ENCODE data around the gene TNFAIP8.
A peak's percentile ranks its signal among the peaks of the same experiment; 100 is the strongest.

TNFAIP8 gene

DNA sequence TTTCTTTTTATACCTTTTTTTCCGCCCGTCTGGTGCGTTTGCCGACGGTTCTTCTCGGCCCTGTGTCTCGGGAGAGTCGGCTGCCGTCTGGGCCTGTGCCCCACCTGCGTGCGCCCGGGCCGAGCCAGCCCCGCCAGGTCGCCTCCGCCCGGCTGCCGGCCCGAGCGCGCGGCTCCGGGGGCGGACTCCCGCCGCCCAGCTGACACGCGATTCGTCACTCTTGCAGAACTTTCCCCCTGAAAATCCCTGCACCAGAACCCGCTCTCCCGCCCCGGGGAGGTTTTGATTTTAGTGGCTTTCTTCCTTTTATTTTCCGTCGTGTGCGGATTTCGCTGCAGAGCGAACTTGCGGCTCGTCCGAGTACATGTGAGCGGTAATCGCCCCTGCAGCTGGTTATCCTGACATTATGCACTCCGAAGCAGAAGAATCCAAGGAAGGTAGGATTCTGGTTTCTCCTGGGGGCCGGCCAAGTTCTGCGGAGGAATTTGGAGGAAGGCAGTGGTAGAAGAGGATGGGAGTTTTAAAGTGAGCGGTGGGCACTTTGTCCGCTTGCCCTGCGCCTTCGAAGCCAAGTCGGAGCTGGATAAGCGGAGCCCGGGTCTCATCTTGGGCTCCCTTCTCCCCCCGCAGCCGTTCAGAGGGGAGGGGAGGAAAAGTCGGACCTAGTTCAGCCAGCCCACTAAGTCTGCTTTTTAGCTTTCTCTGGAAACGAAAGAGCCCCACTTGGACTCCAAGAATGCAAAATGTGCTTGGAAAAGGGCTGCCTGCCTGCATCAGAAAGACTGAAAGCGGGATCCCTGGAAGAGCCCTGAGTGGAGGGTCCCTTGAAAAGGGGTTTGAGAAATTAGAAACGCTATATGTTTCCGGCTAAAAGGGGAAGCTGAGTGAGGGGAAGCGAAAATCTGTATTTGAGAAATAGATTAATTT is at the start of gene TNFAIP8:
Gene TNFAIP8 (plus strand): TSS at position 335 of the 927 bp plus-strand sequence. CDS start 72 bp downstream, at position 407.
- FAIRE-seq: peak; percentile 86
- no peak for DNase-seq (ENCODE audit: extremely low spot score, insufficient read length, low read depth)

DNA sequence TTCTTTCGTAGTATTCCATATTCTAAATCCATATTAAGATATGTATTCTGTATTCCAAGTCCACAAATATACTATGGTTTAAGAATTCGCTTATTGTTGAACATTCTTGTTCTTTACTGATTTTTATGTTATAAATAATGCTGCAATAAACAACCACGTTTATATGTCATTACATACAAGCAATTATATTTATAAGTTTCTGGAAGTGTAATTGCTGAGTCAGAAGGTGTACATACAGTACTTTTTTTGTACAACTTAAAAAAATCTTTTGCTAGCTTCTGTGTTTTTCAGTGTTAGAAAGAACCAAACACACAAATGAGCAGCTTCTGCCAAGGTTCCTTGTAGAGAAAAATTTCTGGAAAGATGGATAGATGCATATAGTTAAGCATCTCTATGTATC is 48.6 kb upstream of the TNFAIP8 start:
- no peak for FAIRE-seq
- DNase-seq (ENCODE audit: extremely low spot score, insufficient read length, low read depth): no peak

DNA sequence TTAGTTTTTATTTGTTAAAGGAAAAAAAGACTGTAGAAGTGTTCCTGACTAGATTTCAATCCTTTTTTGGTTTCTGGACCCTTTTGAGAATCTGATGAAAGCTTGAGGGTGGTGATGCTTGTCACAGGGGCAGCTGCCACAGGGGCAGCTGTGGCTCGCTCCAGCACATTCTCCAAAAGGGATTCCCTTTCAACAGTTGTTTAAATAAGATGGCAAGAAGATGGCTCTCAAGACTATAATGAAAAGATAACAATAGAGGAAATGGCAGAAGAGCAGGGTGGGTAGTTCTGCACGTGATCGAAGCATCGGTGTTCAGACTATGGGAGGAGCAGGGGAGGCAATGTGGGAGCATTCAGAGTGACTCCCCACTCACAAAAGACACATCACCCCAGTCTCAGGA is 46.5 kb upstream of the TNFAIP8 start:
- FAIRE-seq: no peak

DNA sequence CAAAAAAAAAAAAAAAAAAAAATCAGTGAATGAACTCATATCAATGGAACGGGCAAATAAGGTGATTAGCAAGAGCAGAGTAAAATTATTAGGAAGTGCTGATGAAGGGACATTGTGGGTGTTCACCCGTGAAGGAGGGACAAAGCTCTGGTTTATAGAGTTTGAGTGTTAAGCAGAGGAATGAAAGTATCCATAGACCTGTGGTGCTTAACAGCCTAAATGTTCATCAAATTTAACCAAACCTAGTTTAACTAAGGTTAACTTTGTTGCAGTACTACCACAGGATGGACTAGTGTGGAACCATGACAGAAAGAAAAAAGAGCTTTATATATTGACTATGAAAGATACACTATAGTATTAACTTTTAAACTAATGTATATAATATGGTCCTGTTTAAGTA is 44.1 kb upstream of the TNFAIP8 start:
- FAIRE-seq: no peak

More for the DNA sequence above, 46.5 kb upstream of the TNFAIP8 start:
- DNase-seq (ENCODE audit: extremely low spot score, insufficient read length, low read depth): no peak

DNA sequence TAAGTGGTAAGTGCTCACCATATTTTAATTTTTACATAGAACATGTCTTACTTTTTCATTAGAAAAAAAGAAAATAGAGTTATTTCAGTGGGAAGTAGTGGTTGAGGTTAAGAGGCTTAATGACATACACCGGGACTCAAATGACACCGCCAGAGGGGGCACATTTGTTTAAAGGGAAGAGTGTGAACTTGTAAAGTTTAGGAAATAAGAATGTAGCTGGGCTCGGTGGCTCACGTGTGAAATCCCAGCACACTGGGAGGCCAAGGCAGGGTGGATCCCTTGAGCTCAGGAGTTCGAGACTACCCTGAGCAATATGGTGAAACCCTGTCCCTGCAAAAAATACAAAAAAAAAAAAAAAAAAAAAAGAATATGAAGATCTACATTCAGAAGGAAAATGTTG is 43.4 kb upstream of the TNFAIP8 start:
- FAIRE-seq (no peak), DNase-seq (ENCODE audit: extremely low spot score, insufficient read length, low read depth) (no peak)

More for the DNA sequence above, 44.1 kb upstream of the TNFAIP8 start:
- no peak for DNase-seq (ENCODE audit: extremely low spot score, insufficient read length, low read depth)

DNA sequence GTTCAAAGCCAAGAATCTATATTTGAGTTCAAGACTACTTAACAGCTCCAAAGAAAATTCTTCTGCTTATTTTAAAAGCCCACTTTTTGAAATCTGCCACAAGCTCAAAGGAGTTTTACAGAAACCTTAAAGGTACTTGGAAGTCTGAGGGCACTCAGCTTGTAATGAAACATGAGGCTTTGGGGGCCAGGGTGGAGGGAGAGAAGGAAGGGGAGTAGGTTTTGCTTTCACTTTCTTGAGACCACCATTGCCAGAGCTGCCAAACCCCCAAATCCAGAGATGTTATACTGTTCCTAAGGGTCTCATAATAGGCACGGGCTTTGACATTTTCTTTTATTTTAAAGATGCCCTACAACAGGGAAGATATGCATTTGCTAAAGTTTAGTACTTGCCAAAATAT is 42.6 kb upstream of the TNFAIP8 start:
- FAIRE-seq: no peak
- no peak for DNase-seq (ENCODE audit: extremely low spot score, insufficient read length, low read depth)

DNA sequence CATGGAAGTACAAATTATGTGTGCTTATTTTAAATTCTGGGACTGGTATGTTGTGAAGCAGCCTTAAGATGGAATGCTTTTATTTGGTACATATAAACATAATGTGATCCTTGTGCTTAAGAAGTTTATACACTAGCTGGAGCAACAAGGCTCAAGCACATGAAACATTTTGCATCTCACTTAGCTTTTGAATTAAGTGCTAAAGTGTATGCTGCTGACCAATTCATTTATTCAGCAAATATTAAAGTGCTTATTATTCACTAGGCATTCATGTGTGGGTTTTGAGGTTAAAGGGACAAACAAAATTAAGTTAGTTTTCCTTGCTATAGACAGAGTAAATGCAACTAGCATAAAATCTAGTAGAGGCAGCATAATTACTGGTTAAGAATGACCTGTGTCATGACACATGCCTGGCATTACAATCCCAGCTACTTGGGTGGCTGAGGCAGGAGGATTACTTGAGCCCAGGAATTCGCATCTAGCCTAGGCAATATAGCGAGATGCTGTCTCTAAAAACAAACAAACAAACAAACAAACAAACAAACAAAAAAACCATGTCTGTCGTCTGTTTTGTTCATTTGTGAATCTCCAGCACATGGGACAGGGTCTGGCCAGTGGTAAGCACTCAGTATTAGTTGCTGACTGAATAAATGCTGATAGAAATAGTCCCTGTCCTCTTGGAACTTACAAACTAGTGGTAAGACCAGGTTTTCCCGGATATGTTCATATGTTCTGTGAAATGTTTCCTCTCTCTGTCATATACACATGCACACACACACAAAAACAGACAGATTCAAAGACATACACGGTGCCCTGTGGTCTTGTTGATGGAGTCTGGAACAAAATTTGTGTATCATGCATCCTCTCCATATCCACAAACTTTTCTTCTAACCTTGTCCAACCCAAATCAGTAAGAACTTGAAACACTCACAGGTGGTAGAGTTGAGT is 41.9 kb upstream of the TNFAIP8 start:
- FAIRE-seq (no peak), DNase-seq (ENCODE audit: extremely low spot score, insufficient read length, low read depth) (no peak)

DNA sequence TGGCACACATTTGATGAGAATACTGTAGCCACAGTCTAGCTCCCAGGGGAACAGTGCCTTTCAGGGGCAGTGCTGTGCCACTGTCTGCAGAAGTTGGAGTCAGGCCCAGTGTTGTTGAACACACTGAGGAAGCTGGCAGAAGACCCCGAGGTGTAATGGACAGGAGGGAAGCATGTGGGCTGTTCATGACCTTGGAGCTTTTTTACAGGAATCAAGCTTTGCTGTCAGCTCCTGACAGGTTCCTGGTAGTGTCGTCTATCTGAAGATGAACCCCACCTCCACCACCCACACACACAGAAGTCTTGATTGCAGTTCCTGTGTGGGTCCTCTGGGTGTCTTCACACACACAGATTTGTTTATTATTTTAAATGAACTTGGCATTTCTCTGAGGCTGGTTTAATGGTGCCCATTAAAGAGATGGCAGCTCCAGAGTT is 40.3 kb upstream of the TNFAIP8 start:
- peak; percentile 49 for DNase-seq (ENCODE audit: extremely low spot score, insufficient read length, low read depth)
- peak; percentile 80 for FAIRE-seq

DNA sequence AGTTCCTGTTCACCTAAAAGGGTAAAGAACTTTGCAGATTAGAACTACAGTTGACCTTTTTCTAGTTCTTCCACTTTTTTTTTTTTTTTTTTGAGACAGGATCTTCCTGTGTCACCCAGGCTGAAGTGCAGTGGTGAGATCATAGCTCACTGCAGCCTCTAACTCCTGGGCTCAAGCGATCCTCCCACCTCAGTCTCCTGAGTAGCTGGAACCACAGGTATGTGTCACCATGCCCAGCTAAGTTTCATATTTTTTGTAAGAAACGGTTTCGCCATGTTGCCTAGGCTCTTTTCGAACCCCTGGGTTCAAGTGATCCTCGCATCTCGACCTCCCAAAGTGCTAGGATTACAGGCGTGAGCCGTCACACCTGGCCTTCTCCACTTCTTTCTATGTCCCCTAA is 39.7 kb upstream of the TNFAIP8 start:
- DNase-seq (ENCODE audit: extremely low spot score, insufficient read length, low read depth): no peak
- no peak for FAIRE-seq

DNA sequence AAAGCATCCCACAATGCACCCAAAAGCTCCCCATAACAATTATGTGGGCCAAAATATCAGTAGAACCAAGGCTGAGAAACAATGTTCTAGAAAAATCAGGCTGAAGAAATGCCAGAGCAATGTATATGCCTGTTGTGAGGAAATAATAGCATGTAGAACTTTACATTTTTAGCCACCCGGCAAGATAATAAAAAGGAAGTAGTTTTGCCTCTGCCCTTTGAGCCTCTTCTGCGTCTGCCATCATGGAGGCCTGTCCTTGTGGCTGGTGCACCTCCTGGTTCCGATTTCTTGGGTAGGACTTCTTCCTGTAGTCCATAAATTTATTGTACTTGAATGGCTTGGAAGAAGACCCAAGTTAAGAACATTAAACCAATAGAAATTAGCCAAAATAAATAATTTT is 38.9 kb upstream of the TNFAIP8 start:
- FAIRE-seq (no peak), DNase-seq (ENCODE audit: extremely low spot score, insufficient read length, low read depth) (no peak)

DNA sequence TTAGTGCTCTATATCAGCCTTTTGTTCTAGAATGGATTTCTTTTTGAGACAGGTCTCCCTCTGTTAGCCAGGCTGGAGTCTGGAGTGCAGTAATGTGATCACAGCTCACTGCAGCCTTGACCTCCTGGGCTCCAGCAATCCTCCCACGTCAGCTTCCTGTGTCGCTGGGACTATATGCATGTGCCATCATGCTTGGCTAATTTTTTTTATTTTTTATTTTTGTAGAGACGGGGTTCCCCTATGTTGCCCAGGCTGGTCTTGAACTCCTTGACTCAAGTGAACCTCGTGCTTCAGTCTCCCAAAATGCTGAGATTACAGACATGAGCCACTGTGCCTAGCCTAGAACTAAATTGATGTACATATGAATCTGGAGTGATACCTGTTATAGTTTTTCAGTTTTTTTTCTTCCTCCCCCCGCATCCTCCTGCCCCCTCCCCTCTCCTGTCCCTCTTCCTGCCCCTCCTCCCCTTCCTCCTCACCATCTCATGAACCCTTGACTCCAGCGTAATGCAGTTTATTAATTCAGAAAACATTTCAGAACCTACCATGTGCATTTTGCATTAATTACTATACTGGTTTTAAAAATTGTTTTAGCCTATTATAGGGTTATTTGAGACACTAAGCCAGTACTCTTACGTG is 37.4 kb upstream of the TNFAIP8 start:
- DNase-seq (ENCODE audit: extremely low spot score, insufficient read length, low read depth): no peak
- peak; percentile 80 for FAIRE-seq

DNA sequence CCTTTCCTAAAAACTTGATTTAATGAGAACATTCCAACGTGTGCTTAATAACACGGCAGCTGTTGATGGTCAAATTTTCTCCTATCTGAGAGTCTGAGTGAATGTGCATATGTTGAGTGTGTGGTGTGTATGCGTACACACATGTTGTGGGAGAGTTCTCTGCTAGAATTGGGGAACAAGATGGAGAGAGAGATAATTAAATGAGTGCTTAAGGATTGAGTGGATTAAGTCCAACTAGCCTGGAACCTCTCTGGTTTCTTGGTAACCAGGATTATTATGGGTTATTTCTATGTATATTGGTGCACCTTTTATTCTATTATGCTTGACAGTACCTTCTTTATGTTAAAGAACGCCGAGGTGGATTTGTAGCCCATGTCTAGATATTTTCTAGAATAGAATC is 36.4 kb upstream of the TNFAIP8 start:
- FAIRE-seq (no peak), DNase-seq (ENCODE audit: extremely low spot score, insufficient read length, low read depth) (no peak)

DNA sequence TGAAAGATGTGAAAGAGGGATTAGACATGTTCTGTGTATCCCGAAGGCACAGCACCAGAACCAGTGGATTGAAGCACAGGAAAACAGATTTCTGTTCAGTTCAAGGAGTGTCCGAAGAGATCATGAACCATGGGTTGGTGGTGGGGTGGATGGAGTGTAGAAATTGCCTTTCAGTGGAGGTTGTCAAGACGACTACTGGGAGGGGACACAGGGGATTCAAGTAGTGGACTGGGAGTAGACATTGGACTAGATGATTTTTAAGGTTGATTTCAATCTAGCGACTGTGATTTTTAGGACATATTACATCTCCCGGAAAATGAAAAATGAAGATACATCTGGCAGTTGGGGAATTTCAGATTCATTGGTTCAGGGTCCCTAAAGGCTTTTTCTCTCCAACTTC is 35.9 kb upstream of the TNFAIP8 start:
- no peak for FAIRE-seq
- no peak for DNase-seq (ENCODE audit: extremely low spot score, insufficient read length, low read depth)

DNA sequence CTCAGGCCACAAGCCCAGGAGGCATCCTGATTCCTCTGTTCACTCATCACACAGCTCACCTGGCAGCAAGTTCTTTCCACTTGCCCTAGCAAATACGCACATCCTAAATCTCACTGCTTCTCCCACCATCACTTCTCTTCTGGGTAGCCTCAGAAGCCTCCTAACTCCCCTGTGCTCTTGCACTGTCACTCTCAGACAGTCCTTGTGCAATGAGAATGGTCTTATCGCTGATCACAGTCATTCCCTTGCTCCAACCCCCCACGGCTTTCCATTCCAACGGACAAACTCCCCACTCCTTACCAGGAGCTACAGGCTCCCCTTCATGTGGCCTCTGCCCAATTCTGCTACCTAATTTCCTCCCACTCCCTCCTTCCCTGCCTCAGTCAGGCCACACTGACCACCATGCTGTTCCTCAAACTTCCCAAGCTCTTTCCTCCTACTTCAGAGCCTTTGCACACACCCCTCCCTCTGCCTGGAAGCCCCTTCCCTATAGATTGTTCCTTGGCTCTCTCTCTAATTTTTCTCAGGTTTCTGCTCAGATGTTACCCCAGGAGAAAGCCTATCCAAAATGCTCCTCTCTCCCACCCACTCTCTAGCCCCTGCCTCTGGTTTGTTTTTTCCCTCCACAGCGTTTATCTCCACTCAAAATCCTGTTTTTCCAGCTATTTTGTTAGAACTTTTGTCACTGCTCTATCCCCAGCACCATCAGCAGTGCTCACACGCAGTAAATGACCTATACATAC is 34.1 kb upstream of the TNFAIP8 start:
- no peak for DNase-seq (ENCODE audit: extremely low spot score, insufficient read length, low read depth)
- FAIRE-seq: no peak

DNA sequence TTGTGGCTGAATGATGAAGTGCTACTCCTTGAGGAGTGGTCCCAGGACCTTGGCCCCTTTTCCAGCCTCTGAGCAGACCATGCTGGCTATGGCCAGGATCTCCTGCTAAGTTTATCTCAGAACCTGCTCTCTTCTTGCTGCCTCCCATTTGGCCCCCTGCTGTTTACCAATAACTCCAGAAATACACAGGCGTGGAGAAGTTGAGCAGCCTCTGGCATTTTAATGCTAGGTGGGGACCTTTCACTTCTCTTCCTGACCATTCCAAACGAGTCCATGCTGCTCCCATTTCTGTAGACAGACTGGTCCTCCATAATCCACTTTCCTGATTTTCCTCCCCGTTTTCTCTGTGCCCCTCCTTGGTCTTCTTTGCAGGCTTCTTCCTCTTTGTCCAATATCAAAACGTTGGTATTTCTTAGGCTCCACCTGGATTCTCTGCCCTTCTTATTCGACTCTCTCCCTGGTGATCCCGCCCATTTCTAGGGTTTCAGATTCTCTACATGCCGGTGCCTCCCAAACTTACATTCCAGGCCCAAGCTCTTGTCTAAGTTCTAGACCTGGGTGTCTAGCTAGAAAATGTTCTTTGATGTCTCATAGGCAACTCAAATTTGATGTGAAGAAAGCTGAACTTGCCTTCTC is 33.4 kb upstream of the TNFAIP8 start:
- FAIRE-seq (peak; percentile 51), DNase-seq (ENCODE audit: extremely low spot score, insufficient read length, low read depth) (no peak)

DNA sequence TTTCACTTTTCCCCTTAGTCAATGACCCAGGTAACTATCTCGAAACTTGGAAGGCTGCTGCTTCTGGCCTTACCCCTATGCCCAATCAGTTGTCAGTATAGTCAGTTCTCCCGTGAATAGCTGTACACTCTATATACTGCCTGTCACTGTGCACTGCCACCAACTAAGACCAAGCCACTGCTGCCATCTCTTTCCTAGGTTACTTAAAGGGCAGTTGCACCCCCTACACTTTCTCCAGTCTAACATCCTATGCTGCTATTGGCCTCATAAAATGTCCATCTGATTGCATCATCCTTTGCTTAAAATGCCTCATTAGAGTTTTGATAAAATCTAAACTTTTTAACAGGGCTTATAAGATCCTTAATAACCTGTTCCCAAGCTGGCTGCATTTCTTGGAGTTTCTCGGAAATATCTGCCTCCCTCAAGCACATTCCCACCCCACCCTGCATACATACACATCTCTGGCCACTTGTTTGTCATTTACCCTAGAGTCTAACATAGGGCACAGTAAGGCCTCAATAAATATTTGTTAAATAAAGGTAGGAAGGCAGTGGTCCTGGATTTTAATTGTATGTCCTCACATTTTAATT is 32.8 kb upstream of the TNFAIP8 start:
- FAIRE-seq: no peak
- no peak for DNase-seq (ENCODE audit: extremely low spot score, insufficient read length, low read depth)

DNA sequence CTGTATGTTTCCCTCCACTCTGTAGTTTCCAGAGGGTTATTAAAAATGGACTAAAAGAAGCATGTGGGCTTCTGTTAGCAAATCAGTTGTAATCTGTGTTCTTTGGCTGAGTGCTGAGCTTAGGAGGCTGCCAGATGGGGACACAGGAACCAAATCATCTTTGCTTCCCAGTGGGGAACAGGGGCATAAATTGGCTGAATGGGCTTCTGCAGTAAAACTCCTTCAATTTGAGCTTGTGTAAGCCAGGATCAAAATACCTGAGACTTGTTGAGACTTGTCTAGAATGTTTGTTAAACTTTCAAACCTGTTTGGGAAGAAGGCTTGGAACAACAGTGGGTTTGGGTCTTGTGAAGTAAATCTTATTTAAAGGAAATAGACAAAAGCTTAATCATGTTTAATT is 32.2 kb upstream of the TNFAIP8 start:
- no peak for FAIRE-seq
- DNase-seq (ENCODE audit: extremely low spot score, insufficient read length, low read depth): no peak

DNA sequence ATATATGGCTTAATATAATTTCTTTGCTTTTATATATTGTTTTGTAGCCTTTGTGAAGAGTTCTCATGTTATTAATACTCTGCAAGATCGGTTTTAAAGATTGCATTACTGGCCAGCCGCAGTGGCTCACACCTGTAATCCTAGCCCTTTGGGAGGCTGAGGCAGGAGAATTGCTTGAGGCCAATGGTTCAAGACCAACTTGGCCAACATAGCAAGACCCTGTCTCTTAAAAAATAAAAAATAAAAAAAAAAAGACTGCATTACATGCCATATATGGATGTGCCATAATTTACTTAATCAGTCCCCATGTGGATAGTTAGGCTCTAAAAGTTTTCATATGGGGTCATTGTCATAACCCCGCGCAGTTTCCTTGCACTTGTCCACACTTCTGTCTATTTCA is 31.0 kb upstream of the TNFAIP8 start:
- no peak for DNase-seq (ENCODE audit: extremely low spot score, insufficient read length, low read depth)
- FAIRE-seq: no peak

DNA sequence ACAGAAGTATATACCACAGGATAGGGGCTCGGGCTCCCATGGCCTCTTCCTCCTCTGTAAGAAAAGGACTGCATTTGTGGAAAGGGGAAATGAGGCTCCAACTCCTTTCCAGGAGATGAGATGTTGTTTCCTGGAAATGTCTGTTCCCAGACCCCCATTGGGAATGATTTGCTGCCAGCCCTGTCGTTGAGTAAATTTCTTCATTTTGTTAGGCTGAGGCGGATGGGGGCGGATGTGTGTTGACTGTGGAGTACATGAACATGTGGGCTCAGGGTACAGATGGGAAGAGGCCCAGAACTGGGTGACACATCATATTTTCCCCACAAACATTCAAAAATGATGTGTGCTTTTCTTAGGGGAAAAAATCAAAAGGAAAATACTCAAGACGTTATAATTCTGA is 28.8 kb upstream of the TNFAIP8 start:
- no peak for FAIRE-seq
- no peak for DNase-seq (ENCODE audit: extremely low spot score, insufficient read length, low read depth)
